ENCODE data around the gene SDK2.

The SDK2 gene

GRCh38 chr17:73623247-73623646 lies 21.0 kb downstream of the SDK2 start:
- peaks cover 2% of the 10 kb centered on the region; the same call in 1 of the 2 replicates for H3K4me1 ChIP-seq (ENCODE audit: control insufficient read depth, insufficient read depth, low read length)
- H3K36me3 ChIP-seq (ENCODE audit: control insufficient read depth, insufficient read depth, low read length): no peaks in the 10 kb centered on the region
- H3K27me3 ChIP-seq (ENCODE audit: control insufficient read depth, insufficient read depth, low read length): no peaks in the 10 kb centered on the region
- H3K27ac ChIP-seq (ENCODE audit: low read length): no peak overlapping the region
- no CpG with 5 or more reads among the region's 2 CpGs for WGBS (ENCODE audit: insufficient coverage, insufficient read length)
- no peaks in the 10 kb centered on the region for H3K9me3 ChIP-seq (ENCODE audit: control insufficient read depth, insufficient read depth, low read length)
- H3K4me3 ChIP-seq (ENCODE audit: low read length): no peak overlapping the region
- no peak for DNase-seq (ENCODE audit: low read depth, low spot score)

- H3K4me3 ChIP-seq (ENCODE audit: low read length): no peak overlapping the region
- H3K4me1 ChIP-seq (ENCODE audit: control insufficient read depth, insufficient read depth, low read length): peaks cover 2% of the 10 kb centered on the region; the same call in 1 of the 2 replicates
- no peaks in the 10 kb centered on the region for H3K27me3 ChIP-seq (ENCODE audit: control insufficient read depth, insufficient read depth, low read length)
- no peaks in the 10 kb centered on the region for H3K9me3 ChIP-seq (ENCODE audit: control insufficient read depth, insufficient read depth, low read length)
- no peaks in the 10 kb centered on the region for H3K36me3 ChIP-seq (ENCODE audit: control insufficient read depth, insufficient read depth, low read length)
- WGBS (ENCODE audit: insufficient coverage, insufficient read length): no CpG with 5 or more reads among the region's 3 CpGs
- H3K27ac ChIP-seq (ENCODE audit: low read length): no peak overlapping the region
- DNase-seq (ENCODE audit: low read depth, low spot score): no peak
Measured at GRCh38 chr17:73622381-73622780, 21.9 kb downstream of the SDK2 start.

GRCh38 chr17:73621685-73622084 lies 22.6 kb downstream of the SDK2 start:
- WGBS (ENCODE audit: insufficient coverage, insufficient read length): no CpG with 5 or more reads among the region's 2 CpGs
- no peak for DNase-seq (ENCODE audit: low read depth, low spot score)

GRCh38 chr17:73620414-73620813 lies 23.8 kb downstream of the SDK2 start:
- Histone ChIP-seq H3K27me3 (ENCODE audit: control insufficient read depth, insufficient read depth, low read length) (no peaks in the 10 kb centered on the region), H3K9me3 (ENCODE audit: control insufficient read depth, insufficient read depth, low read length) (no peaks in the 10 kb centered on the region), H3K27ac (ENCODE audit: low read length) (no peak overlapping the region), H3K4me3 (ENCODE audit: low read length) (no peak overlapping the region), H3K4me1 (ENCODE audit: control insufficient read depth, insufficient read depth, low read length) (peaks cover 5% of the 10 kb centered on the region), H3K36me3 (ENCODE audit: control insufficient read depth, insufficient read depth, low read length) (no peaks in the 10 kb centered on the region)
- no peak for DNase-seq (ENCODE audit: low read depth, low spot score)
- WGBS (ENCODE audit: insufficient coverage, insufficient read length): no CpG with 5 or more reads among the region's 3 CpGs

More at GRCh38 chr17:73621685-73622084, 22.6 kb downstream of the SDK2 start:
- H3K27me3 ChIP-seq (ENCODE audit: control insufficient read depth, insufficient read depth, low read length): no peaks in the 10 kb centered on the region
- no peaks in the 10 kb centered on the region for H3K9me3 ChIP-seq (ENCODE audit: control insufficient read depth, insufficient read depth, low read length)
- peaks cover 5% of the 10 kb centered on the region for H3K4me1 ChIP-seq (ENCODE audit: control insufficient read depth, insufficient read depth, low read length)
- no peak overlapping the region for H3K27ac ChIP-seq (ENCODE audit: low read length)
- no peak overlapping the region for H3K4me3 ChIP-seq (ENCODE audit: low read length)
- H3K36me3 ChIP-seq (ENCODE audit: control insufficient read depth, insufficient read depth, low read length): no peaks in the 10 kb centered on the region

GRCh38 chr17:73617501-73617900 lies 26.7 kb downstream of the SDK2 start:
- no CpG with 5 or more reads among the region's 5 CpGs for WGBS (ENCODE audit: insufficient coverage, insufficient read length)
- peaks cover 11% of the 10 kb centered on the region for H3K4me1 ChIP-seq (ENCODE audit: control insufficient read depth, insufficient read depth, low read length)
- H3K4me3 ChIP-seq (ENCODE audit: low read length): no peak overlapping the region
- no peak for DNase-seq (ENCODE audit: low read depth, low spot score)
- H3K27me3 ChIP-seq (ENCODE audit: control insufficient read depth, insufficient read depth, low read length): no peaks in the 10 kb centered on the region
- no peak overlapping the region for H3K27ac ChIP-seq (ENCODE audit: low read length)
- no peaks in the 10 kb centered on the region for H3K9me3 ChIP-seq (ENCODE audit: control insufficient read depth, insufficient read depth, low read length)
- no peaks in the 10 kb centered on the region for H3K36me3 ChIP-seq (ENCODE audit: control insufficient read depth, insufficient read depth, low read length)

- H3K27ac ChIP-seq (ENCODE audit: low read length): no peak overlapping the region
- H3K9me3 ChIP-seq (ENCODE audit: control insufficient read depth, insufficient read depth, low read length): no peaks in the 10 kb centered on the region
- H3K36me3 ChIP-seq (ENCODE audit: control insufficient read depth, insufficient read depth, low read length): no peaks in the 10 kb centered on the region
- H3K27me3 ChIP-seq (ENCODE audit: control insufficient read depth, insufficient read depth, low read length): no peaks in the 10 kb centered on the region
- peaks cover 13% of the 10 kb centered on the region for H3K4me1 ChIP-seq (ENCODE audit: control insufficient read depth, insufficient read depth, low read length)
- H3K4me3 ChIP-seq (ENCODE audit: low read length): no peak overlapping the region
- no CpG with 5 or more reads among the region's 8 CpGs for WGBS (ENCODE audit: insufficient coverage, insufficient read length)
- DNase-seq (ENCODE audit: low read depth, low spot score): no peak
Measured at GRCh38 chr17:73616873-73617404, 27.3 kb downstream of the SDK2 start.

GRCh38 chr17:73616120-73616872 lies 27.9 kb downstream of the SDK2 start:
- Histone ChIP-seq H3K36me3 (ENCODE audit: control insufficient read depth, insufficient read depth, low read length) (no peaks in the 10 kb centered on the region), H3K27ac (ENCODE audit: low read length) (no peak overlapping the region), H3K9me3 (ENCODE audit: control insufficient read depth, insufficient read depth, low read length) (no peaks in the 10 kb centered on the region), H3K27me3 (ENCODE audit: control insufficient read depth, insufficient read depth, low read length) (no peaks in the 10 kb centered on the region), H3K4me1 (ENCODE audit: control insufficient read depth, insufficient read depth, low read length) (peaks cover 13% of the 10 kb centered on the region), H3K4me3 (ENCODE audit: low read length) (no peak overlapping the region)
- no CpG with 5 or more reads among the region's 15 CpGs for WGBS (ENCODE audit: insufficient coverage, insufficient read length)
- DNase-seq (ENCODE audit: low read depth, low spot score): no peak

GRCh38 chr17:73614256-73614655 lies 30.0 kb downstream of the SDK2 start:
- no peaks in the 10 kb centered on the region for H3K27me3 ChIP-seq (ENCODE audit: control insufficient read depth, insufficient read depth, low read length)
- no peaks in the 10 kb centered on the region for H3K9me3 ChIP-seq (ENCODE audit: control insufficient read depth, insufficient read depth, low read length)
- no peak for DNase-seq (ENCODE audit: low read depth, low spot score)
- peak overlapping the region; percentile 10 for H3K27ac ChIP-seq (ENCODE audit: low read length)
- H3K36me3 ChIP-seq (ENCODE audit: control insufficient read depth, insufficient read depth, low read length): no peaks in the 10 kb centered on the region
- H3K4me3 ChIP-seq (ENCODE audit: low read length): no peak overlapping the region
- no CpG with 5 or more reads among the region's 9 CpGs for WGBS (ENCODE audit: insufficient coverage, insufficient read length)
- peaks cover 13% of the 10 kb centered on the region for H3K4me1 ChIP-seq (ENCODE audit: control insufficient read depth, insufficient read depth, low read length)

GRCh38 chr17:73613271-73614233 lies 30.7 kb downstream of the SDK2 start:
- no CpG with 5 or more reads among the region's 23 CpGs for WGBS (ENCODE audit: insufficient coverage, insufficient read length)
- peak; percentile 35 for DNase-seq (ENCODE audit: low read depth, low spot score)
- peaks cover 13% of the 10 kb centered on the region for H3K4me1 ChIP-seq (ENCODE audit: control insufficient read depth, insufficient read depth, low read length)
- no peaks in the 10 kb centered on the region for H3K36me3 ChIP-seq (ENCODE audit: control insufficient read depth, insufficient read depth, low read length)
- H3K4me3 ChIP-seq (ENCODE audit: low read length): peak overlapping the region; percentile 25; the same call in 1 of the 2 replicates
- no peaks in the 10 kb centered on the region for H3K9me3 ChIP-seq (ENCODE audit: control insufficient read depth, insufficient read depth, low read length)
- H3K27me3 ChIP-seq (ENCODE audit: control insufficient read depth, insufficient read depth, low read length): no peaks in the 10 kb centered on the region
- H3K27ac ChIP-seq (ENCODE audit: low read length): peak overlapping the region; percentile 10

- H3K9me3 ChIP-seq (ENCODE audit: control insufficient read depth, insufficient read depth, low read length): no peaks in the 10 kb centered on the region
- H3K4me3 ChIP-seq (ENCODE audit: low read length): no peak overlapping the region
- H3K27ac ChIP-seq (ENCODE audit: low read length): no peak overlapping the region
- H3K4me1 ChIP-seq (ENCODE audit: control insufficient read depth, insufficient read depth, low read length): peaks cover 13% of the 10 kb centered on the region
- no peaks in the 10 kb centered on the region for H3K36me3 ChIP-seq (ENCODE audit: control insufficient read depth, insufficient read depth, low read length)
- no peak for DNase-seq (ENCODE audit: low read depth, low spot score)
- no peaks in the 10 kb centered on the region for H3K27me3 ChIP-seq (ENCODE audit: control insufficient read depth, insufficient read depth, low read length)
- WGBS (ENCODE audit: insufficient coverage, insufficient read length): no CpG with 5 or more reads among the region's 14 CpGs
Measured at GRCh38 chr17:73612031-73612472, 32.2 kb downstream of the SDK2 start.
